ENCODE data around the gene TLCD1.
"Not testable (repeated sequence)": the region's sequence is repeated elsewhere in the genome, so short reads cannot be mapped to it uniquely, and the experiment has no call there.

TLCD1 gene

DNA sequence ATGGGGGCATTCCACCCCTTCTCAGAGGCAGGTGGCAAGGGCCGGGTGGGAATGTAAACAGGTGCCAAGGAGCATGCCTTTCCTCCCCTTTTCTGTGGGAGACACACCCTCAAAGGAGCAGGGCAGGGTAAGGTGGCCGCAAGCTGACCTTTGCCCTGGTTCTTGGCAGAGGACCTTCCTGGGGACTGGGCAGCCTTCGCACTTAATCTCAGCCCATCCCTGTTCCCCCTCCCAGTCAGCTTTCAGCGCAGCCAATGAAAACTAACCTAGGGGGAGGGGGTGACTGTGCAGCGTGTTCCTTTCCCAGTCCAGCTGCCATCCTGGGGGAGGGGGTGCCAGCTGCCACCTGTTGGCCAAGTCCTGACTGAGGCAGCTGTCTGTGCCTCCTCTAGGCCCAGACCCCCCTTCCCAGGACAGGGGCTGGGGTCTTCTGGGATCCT, 20.6 kb upstream of the TLCD1 start:
- peak; percentile 95 to 96 for DNase-seq

DNA sequence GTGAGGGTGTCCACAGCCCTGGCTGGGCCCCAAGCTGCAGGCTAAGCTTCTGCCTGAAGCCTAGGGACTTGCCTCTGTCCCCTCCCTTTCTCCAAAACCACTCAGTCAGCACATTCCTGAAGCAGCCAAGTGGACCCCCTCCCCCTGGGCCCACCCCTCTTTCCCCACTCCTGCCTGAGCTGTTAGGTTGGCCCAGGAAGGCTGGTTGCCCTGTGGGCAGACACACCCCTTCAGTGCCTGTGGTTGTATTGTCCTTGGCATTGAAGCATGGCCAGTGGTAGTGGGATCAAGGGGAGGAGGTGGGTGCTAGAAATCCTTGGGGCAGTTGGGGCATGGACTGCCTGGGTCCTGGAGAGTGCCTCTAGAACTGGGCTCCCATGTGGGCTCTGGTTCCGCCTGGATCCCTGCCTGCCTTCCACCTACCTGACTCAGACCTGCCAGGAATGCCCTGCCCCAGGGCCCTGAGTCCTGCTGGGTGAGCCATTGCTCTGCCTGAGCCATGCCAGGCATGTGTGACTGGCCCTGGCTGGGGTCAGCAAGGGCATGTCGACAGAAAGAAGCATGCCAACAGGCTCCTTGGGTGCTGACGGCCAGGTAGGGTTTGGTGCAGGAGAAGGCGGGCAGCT, 19.9 kb upstream of the TLCD1 start:
- DNase-seq: no peak

DNA sequence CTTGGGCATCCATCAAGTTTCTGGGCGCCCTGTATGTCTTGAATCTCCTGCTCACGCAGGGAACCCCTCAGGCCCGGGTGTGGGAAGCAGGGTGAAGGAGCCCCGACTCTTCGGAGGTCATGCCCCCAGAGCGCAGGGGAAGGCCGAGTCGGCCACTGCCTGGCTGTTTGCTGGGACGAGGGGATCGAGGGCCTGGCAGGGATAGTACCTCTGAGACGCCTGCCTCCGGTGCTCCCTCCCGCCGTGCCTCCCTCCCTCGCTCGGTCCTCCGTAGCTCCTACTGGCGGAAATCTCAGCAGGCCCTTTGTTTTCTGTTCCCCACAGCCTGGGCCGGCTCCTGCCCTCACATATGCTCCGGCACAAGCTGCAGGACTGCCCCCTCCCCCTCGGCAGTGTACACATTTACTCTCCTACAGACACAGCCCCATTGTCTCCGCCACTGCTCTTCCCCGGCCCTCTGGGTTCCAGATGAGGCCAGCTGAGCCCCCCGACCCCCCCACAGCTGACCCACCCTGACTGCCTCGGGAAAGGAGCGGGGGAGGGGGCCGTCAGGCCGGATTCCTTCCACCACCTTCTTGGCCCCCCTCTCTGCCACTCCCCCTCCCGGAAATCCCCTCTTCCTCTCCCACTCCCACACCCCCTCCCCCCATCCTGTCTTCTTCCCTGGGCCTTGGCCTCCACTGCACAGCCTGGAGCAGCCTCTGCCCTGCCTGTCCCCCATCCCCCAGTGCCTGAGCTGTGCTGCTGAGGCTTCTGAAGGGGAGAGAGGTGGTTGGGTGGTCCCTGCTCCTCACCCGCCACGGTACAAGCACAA, 19.1 kb upstream of the TLCD1 start:
- DNase-seq: peak; percentile 53 to 75

DNA sequence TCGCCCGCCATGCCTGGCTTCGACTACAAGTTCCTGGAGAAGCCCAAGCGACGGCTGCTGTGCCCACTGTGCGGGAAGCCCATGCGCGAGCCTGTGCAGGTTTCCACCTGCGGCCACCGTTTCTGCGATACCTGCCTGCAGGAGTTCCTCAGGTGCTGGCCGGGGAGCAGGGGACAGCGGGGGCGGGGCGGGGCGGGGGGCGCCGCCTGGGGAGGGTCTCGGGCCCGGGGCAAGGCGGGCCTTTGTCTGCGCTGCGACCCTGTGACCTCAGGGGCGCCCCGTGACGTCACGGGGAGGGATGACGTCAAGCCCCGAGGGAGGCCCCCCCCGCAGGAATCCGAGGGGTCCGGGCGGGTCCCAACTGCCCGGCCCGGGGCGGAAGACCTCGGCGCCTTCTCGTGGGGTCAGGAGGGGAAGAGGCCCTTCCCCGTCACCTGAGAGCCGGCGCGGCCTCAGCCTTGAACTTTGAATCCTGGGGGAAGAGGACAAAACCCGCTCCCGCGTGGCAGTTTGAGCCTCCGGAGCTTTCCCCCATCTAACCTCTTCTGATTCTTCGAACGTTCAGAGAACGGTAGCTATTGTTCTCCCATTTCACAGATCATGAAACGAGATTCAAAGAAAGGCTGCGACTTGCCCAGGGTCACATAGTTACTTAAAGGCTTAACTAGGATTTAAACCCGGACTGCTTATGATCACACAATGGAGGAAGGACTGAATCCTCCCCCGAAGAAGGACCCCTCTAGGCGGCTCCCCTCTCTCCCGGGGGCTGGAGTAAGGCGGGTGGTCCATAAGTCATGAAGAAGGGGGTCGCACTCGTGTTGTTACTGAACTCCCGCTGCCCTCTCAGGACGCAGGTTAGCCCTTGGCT, 18.3 kb upstream of the TLCD1 start:
- peak; percentile 44 to 51 for DNase-seq

DNA sequence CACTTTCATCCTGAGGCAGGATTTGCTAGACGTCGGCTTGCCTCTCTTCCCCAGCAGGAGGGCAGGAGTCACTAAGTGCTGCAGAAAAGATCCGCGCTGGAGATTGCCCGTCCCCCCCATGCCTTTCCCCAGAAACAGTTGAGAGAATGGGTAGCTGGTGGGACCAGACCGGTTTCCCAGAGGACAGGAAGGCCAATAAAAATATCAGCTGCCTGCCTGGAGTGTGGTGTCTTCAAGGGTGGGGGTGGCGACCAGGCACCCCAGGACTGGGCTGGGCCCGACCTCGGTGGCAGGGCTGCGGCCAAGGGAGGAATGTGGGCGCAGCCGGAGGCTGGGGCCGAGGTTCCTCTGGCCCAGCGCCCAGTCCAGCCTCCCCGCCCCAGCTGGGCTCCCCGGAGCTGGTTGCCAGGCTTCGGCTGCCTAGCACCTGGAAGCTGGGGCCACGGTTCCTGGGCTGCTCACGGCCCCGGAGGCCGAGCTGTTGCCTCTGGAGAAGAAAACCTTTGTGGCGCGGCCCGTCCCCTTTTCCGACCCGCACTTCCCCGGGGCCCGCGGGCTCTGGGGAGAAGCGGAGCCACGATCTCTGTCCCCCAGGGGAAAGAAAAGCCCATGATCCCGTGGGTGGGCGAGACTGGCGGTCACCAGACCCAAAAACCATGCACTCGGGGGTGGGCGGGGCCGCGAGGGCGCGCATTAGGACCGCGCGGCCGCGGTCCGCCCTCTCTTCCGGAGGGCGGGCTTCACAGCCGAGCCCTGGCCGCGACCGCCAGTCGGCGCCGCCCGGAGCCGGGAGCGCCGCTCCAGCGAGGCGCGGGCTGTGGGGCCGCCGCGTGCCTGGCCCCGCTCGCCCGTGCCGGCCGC, 17.4 kb upstream of the TLCD1 start, which contains the start of gene TRAF4:
TRAF4 (plus strand) TSS at position 769 of the 861 bp plus-strand sequence. CDS start 102 bp downstream, outside the sequence.
- DNase-seq: peak; percentile 80 to 92

DNA sequence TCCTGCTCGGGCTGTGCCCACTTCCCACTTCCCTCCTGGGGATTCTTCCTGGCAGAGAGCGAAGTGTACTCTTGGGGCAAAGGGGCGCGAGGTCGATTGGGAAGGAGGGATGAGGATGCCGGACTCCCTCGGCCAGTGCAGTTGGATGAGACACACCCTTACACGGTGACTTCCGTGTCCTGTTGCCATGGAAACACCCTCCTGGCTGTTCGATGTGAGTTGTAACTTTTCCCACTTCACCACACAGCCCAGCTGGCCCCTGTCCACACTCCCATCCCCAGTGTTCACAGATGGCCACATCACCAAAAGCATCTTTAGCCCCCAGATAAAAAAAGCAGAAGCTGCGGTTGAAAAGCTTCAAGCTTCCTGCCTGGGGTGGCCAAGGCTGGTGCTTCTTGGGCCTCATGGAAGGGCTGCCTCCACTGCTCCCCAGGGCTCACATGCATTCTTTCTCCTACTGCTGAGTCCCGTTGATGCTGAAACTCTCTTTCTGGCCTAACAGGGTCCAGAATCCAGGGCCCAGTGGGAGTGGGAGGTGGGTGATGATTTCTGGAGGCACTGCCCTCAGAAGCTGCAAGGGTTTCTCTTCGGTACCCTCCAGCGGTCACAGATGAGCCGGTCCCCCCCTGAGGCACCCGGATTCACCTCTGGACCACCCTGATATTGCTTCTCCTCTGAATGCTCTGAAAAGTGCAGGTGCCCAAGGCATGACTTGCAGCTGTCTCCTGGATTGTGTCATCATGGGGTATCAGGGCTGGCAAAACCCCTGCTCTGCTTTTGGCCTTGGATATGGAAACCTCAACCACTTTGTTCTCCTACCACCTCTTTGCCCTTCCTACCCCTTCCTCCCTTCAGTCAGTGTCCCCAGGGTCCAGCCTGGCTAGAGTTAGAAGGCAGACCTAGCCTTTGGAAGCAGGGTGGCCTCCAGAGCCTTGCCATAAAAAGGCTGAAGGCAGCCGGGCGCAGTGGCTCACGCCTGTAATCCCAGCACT, 15.6 kb upstream of the TLCD1 start:
- DNase-seq: peak; percentile 46 to 67

DNA sequence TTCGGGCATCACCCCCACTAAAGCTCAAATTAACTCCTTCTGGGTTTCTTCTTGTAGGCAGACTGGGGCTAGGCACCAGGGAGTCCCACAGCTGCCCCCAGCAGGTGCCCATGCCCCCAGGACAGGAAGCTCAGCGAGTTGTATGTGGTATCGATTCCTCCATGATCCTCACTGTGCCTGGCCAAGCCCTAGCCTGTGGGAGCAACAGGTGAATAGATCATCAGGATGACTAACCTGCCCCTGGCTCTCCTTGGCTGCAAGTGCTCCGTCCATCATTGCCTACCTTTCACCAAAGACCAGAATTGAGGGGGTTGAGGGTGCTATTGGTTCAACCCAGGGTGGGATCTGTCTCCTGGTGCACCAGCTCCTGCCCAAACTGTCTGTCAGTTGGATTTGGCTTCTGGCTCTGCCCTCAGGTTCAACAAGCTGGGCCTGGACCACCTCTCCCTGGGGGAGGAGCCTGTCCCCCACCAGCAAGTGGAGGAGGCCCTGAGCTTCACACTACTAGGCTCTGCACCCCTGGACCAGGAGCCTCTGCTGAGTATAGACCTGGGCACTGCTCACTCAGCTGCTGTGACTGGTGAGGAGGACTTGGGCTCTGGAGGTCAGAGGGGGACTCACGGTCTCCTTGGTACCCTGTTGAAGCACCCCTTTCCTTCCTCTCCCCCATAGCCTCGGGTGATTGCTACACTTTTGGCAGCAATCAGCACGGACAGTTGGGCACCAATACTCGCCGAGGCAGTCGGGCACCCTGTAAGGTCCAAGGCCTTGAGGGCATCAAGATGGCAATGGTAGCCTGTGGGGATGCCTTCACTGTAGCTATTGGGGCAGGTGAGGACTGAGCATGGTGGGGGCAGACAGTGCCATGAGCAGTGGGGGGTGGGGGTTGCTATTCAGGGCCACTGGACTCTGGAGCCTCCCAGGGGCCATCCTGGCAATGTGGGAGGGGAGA, 14.6 kb upstream of the TLCD1 start:
- DNase-seq: no peak

DNA sequence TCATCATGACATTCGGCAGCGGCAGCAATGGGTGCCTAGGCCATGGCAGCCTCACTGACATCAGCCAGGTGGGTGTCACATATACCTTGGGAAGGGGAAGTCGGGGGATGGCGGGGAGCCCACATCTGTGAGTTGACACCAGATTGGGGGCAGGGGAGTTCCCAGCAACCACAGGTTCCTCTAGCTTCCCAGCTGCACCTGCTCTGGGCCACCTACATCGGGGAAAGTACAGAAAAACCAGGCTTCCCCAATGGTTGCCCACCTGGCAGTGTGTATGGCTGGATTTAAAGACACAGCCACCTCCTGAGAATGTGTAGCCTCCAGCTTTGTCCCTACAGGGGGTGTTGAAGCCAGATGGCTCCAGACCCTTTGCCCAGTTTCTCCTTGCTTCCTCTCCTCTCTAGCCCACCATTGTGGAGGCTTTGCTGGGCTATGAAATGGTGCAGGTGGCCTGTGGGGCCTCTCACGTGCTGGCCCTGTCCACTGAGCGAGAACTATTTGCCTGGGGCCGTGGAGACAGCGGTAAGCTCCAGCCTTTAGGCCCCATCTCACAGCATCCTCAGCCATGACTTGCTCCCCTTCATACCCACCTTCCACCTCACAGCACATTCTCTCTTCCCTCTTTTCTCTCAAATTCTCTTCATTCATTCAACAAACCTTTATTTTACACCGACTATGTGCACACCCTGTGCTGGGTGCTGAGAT, 12.8 kb upstream of the TLCD1 start:
- no peak for DNase-seq

DNA sequence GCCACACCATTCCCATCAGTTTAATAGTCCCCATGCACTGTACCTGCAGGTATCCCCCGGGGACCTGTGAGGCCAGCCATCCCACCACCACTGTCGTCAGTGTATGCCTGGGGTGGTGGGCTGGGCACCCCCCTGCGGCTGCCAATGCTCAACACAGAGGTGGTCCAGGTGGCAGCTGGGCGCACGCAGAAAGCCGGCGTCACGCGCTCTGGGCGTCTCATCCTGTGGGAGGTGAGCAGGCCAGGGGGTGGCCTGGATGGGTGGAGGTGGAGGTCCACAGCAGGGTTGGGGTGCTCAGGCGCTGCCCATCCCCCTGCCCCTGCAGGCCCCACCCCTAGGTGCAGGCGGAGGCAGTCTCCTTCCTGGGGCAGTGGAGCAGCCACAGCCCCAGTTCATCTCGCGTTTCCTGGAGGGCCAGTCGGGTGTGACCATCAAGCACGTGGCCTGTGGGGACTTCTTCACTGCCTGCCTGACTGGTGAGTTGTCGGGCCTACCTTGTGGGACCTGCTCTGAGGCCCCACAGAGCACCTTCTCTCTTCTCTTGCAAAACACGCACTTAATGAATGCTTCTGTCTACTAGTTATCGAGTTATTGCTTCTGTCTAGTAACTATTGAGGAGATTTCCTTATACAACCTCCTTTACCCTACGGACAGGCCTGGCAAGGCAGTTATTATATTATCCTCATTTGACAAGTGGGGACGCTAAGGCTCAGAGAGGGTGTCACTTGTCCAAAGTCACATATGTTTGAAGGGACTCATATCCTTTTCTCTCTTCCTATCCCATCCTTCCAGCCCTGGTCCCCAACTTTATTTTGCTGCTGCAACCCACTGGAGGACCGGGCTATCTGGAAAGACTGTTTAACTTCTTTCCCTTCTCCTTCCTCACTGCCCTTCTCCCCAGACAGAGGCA, 12.0 kb upstream of the TLCD1 start:
- DNase-seq: no peak

DNA sequence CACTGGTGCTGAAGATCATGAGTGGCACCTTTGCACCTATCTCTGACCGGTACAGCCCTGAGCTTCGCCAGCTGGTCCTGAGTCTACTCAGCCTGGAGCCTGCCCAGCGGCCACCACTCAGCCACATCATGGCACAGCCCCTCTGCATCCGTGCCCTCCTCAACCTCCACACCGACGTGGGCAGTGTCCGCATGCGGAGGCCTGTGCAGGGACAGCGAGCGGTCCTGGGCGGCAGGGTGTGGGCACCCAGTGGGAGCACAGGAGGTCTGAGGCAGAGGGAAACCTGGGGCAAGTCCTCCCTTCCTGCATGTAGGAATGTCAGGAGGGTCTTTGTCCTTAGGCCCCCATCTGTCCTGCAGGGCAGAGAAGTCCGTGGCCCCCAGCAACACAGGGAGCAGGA, 11.3 kb upstream of the TLCD1 start:
- DNase-seq: no peak

DNA sequence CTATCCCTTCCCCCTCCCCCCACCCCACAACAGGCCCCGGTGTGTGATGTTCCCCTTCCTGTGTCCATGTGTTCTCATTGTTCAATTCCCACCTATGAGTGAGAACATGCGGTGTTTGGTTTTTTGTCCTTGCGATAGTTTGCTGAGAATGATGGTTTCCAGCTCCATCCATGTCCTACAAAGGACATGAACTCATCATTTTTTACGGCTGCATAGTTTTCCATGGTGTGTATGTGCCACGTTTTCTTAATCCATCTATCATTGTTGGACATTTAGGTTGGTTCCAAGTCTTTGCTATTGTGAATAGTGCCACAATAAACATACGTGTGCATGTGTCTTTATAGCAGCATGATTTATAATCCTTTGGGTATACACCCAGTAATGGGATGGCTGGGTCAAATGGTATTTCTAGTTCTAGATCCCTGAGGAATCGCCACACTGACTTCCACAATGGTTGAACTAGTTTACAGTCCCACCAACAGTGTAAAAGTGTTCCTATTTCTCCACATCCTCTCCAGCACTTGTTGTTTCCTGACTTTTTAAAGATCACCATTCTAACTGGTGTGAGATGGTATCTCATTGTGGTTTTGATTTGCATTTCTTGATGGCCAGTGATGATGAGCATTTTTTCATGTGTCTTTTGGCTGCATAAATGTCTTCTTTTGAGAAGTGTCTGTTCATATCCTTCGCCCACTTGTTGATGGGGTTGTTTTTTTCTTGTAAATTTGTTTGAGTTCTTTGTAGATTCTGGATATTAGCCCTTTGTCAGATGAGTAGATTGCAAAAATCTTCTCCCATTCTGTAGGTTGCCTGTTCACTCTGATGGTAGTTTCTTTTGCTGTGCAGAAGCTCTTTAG, 10.1 kb upstream of the TLCD1 start:
- DNase-seq: not testable (repeated sequence)

DNA sequence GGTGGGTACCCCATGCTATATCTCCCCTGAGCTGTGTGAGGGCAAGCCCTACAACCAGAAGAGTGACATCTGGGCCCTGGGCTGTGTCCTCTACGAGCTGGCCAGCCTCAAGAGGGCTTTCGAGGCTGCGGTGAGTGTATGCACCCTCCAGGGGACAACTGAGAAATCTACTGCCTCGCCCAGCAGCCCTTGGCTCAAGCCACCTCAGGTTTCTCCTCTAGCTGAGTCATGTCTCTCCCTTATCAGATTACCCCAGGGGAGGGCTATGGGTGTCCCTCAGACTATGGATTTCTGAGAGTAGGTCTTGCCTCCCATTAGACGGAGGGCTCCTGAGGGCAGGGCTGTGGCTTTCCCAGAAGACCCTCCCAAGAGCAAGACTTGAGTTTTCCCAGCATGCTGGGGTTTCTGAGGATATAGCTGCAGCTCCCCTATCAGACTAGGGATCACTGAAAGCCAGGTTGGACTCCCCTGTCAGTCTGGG, 9.2 kb upstream of the TLCD1 start:
- DNase-seq: no peak

DNA sequence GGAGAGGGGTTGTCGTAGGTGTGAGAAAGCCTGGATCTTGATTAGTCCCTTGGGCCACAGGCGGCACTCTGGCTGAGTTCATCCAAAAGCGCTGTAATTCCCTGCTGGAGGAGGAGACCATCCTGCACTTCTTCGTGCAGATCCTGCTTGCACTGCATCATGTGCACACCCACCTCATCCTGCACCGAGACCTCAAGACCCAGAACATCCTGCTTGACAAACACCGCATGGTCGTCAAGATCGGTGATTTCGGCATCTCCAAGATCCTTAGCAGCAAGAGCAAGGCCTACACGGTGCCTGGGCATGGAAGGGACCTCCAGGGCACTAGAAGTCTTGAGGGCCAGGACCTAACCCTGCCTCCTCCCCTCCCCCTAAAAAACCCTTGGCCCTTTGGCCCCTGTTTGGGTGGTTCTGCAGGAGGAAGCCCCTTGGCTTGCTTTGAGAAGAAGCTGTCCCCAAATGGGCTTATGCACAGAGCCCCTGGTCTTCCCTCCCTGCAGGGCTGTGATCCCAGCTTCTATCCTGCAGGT, 8.7 kb upstream of the TLCD1 start:
- no peak for DNase-seq

DNA sequence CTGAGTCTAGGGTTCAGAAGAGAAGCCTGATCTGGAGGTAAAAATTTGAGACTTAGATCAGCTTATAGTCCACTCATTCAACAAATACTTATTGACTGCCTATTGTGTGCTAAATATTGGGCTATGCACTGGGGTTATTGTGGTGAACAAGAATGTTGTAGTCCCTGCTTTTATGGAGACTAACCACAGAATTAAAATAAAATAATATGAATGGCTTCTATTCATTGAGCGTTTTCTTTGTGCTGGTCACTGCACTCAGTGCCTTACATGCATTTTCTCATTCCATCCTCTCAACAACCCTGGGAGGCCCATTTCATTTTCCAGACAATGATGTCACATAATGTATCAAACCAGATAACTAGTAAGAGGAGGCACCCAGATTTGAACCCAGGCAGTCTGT, 7.3 kb upstream of the TLCD1 start:
- DNase-seq: no peak

DNA sequence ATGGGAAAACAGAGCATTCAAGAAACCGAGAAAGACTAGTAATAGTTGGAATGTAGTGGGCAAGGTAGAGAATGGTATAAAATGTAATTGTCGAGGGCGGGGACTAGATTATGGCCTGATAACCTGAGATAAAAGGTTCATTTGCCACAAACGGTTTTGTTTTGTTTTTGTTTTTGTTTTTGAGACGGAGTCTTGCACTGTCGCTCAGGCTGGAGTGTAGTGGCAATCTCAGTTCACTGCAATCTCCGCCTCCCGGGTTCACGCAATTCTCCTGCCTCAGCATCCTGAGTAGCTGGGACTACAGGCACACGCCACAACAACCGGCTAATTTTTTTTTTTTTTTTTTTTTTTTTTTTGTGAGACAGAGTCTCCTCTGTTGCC, 3.9 kb upstream of the TLCD1 start:
- no peak for DNase-seq

DNA sequence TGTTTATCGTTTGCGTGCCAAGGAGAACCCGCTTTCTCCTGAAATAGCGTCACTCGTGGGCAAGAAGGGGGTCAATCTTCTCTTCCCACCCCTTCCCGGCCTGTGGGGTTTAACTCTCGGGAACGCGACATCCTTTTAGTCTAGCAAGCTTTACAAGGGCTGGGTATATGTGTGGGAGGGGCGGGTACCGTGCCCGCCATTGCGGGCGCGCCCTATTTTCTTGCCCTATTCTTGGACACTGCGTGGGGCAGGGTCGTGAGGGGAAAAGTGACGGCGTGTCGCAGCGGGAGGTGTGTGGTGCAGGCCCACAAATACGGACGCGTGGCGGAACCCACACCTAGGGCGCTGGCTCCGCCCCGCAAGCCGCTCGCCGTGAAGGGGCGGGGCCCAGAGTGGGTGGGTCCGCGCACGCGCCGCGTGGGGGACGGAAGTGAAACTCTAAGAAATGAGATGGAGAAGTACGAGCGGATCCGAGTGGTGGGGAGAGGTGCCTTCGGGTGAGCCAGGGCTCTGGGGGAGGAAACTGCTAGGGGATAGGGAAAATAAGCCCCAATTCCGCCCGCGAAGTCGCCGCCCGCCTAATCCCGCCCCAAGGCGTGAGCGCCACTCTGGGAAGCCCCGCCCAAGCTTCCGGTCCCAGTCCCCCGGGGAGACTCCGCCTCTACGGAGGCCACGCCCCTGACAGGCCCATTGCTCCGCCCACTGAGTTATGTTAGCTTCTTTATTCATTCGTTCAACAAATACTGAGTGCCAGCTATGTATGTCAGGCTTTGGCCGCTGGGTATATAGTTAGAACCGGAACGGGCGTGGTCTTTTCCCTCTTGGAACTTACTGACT, 2.5 kb upstream of the TLCD1 start, which contains the start of gene NEK8:
NEK8 (plus strand) TSS at position 425 of the 837 bp plus-strand sequence; CDS start at position 451, 26 bp downstream.
- peak; percentile 96 to 97 for DNase-seq
